ENCODE data around the gene TMPRSS9. TPM values are rescaled to one million over a fixed set of nuclear protein-coding genes. Genes with fewer than 3 reads are reported as not detected.
A peak's percentile ranks its signal among the peaks of the same experiment; 100 is the strongest.

The TMPRSS9 gene
- polyA plus RNA-seq, 1 experiment: not detected

GRCh38 chr19:2425622-2426581 lies 65.8 kb downstream of the TMPRSS9 start:
- Histone ChIP-seq H3K27me3 (ENCODE audit: control insufficient read depth, insufficient read depth, low read length) (no peaks in the 10 kb centered on the region), H3K4me3 (ENCODE audit: low read depth, low read length) (peak overlapping the region; percentile 89), H3K36me3 (ENCODE audit: control insufficient read depth, insufficient read depth, low read length) (peaks cover 8% of the 10 kb centered on the region; the same call in 1 of the 2 replicates)
- CTCF ChIA-PET: interaction anchor here (0.6 to 3.3 kb wide), 7 partner anchors 29 to 192 kb away, joined by 3 to 13 read pairs (median 6); no protein-coding TSS in a partner anchor
- no peak for DNase-seq (ENCODE audit: low read depth)
- POLR2A ChIA-PET: no interaction called here
- TF ChIP-seq CTCF (IDR thresholded peaks at IDR 0.05; ENCODE audit: insufficient read depth, low read depth, low read length): no peak

DNA sequence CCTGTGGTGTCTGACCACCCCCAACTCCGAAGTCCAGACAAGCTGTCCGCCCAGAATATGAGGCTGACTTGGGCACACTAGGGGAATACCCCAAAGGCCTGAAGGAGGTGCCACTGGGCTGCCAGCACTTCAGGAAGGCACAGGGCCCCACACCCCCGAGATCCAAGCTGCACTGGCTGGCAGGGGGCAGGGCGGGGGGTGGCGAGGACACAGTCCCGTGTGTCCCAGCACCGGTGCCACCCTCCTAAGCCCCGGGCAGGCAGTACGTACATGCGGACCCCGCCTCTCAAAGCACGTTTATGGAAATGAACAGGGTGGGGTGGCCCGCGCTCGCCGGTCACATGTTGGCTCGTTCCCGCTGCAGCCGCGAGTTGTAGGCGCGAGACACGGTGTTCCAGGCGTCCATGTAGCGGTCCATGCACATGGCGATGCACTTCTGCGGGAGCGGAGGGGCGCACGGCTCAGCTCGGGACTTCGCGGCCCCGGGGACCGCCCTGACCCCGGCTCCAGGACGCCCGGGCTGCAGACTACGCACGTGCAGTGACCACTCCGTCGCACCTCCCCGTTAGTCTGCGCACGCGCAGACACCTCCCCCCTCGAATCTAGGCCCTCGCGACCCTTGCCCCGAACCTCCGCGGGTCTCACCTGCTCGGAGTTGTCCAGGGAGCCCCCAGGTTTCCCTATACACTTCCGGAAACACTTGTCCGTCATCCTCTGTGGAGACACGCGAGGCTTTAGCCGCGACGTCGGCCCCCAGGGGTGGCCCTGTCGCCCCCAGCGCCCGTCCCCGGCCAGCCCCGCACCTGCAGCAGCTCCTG lies 66.8 kb downstream of the TMPRSS9 start:
- no peak for TF ChIP-seq CTCF (IDR thresholded peaks at IDR 0.05; ENCODE audit: insufficient read depth, low read depth, low read length)
- ChIA-PET CTCF (interaction anchor here (0.6 to 3.3 kb wide), 8 partner anchors 30 to 191 kb away, joined by 3 to 13 read pairs (median 6); partner anchors contain the start of gene LMNB2), POLR2A (no interaction called here)
- no peaks in the 10 kb centered on the region for H3K27me3 ChIP-seq (ENCODE audit: control insufficient read depth, insufficient read depth, low read length)
- DNase-seq (ENCODE audit: low read depth): no peak
- peaks cover 14% of the 10 kb centered on the region for H3K36me3 ChIP-seq (ENCODE audit: control insufficient read depth, insufficient read depth, low read length)
- peak overlapping the region; percentile 89 for H3K4me3 ChIP-seq (ENCODE audit: low read depth, low read length)

- POLR2A ChIA-PET: interaction anchor here (0.6 kb wide), 2 partner anchors 113 to 186 kb away, joined by 3 read pairs; no protein-coding TSS in a partner anchor
- Histone ChIP-seq H3K36me3 (ENCODE audit: control insufficient read depth, insufficient read depth, low read length) (peaks cover 16% of the 10 kb centered on the region), H3K4me3 (ENCODE audit: low read depth, low read length) (peak within 1 kb of the TSS; percentile 89), H3K27me3 (ENCODE audit: control insufficient read depth, insufficient read depth, low read length) (no peaks in the 10 kb centered on the region)
- peak; percentile 74 for DNase-seq (ENCODE audit: low read depth)
- CTCF ChIA-PET: interaction anchor here (0.6 to 2.1 kb wide), 7 partner anchors 10 to 209 kb away, joined by 3 to 6 read pairs (median 4); partner anchors contain the start of gene LMNB2
- no peak for TF ChIP-seq CTCF (IDR thresholded peaks at IDR 0.05; ENCODE audit: insufficient read depth, low read depth, low read length)
Observed at GRCh38 chr19:2427429-2428320, 67.6 kb downstream of the TMPRSS9 start, which contains the start of gene TIMM13. TSS of gene TIMM13 (minus strand) at chr19:2427586. CDS start at chr19:2427533, 53 bp downstream.

DNA sequence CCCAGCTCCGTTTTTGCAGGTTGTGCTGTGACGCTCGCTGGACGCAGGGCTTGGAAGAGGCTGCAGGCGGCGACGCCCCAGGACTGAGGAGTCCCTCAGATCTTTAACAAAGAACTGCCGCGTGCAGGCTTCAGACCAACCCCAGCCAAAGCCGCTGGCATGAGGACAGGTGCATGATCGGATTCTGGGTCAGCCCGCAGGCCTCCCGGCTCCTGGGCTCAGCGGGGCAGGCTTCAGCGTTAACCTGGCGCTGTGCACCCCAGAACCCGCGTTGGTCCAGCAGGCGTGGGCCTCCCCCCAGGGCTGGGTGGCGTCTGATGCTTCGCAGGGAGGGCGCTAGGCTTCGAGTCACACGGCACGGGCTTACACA lies 68.2 kb downstream of the TMPRSS9 start:
- H3K36me3 ChIP-seq (ENCODE audit: control insufficient read depth, insufficient read depth, low read length): peaks cover 16% of the 10 kb centered on the region
- TF ChIP-seq CTCF (IDR thresholded peaks at IDR 0.05; ENCODE audit: insufficient read depth, low read depth, low read length): peak; percentile 18; the same call in 1 of the 2 replicates
- ChIA-PET CTCF (interaction anchor here (0.6 to 1.8 kb wide), 5 partner anchors 9 to 209 kb away, joined by 3 to 6 read pairs (median 4); partner anchors contain the start of gene LMNB2), POLR2A (interaction anchor here (0.6 kb wide), 2 partner anchors 112 to 186 kb away, joined by 3 read pairs; no protein-coding TSS in a partner anchor)
- DNase-seq (ENCODE audit: low read depth): no peak
- H3K27me3 ChIP-seq (ENCODE audit: control insufficient read depth, insufficient read depth, low read length): no peaks in the 10 kb centered on the region
- no peak overlapping the region; the same call in 1 of the 2 replicates for H3K4me3 ChIP-seq (ENCODE audit: low read depth, low read length)

Measured in BJ (cell line).